Fibroblast of lung (primary cell): ENCODE results near the gene DNAJC5. TPM values are rescaled to one million over a fixed set of nuclear protein-coding genes. Genes with fewer than 3 reads are reported as not detected.

Experiments used
- DNase-seq, 2 donors: peaks; one replicate each; pipeline versions ENCODE4 v3.0.0 to v3.0.0-alpha.2; 2010; ENCODE audit warnings: low read depth in 2 of 2
- H2AFZ ChIP-seq: 2 replicates; pipeline ENCODE4 v1.5.1; 2012; ENCODE audit warnings: low read length, control low read depth, inconsistent platforms
- H3K27ac ChIP-seq: 2 replicates; pipeline ENCODE4 v1.5.1; 2011; ENCODE audit warnings: low read length, control low read depth; ENCODE audit not compliant: insufficient read depth
- H3K27me3 ChIP-seq: 2 replicates; pipeline ENCODE4 v1.5.1; 2011; ENCODE audit warnings: mild to moderate bottlenecking, low read length; ENCODE audit not compliant: control insufficient read depth, insufficient read depth
- H3K36me3 ChIP-seq: 2 replicates; pipeline ENCODE4 v1.5.1; 2011; ENCODE audit warnings: low read length; ENCODE audit not compliant: control insufficient read depth, insufficient read depth
- H3K4me1 ChIP-seq: 2 replicates; pipeline ENCODE4 v1.5.1; 2011; ENCODE audit warnings: low read length; ENCODE audit not compliant: control insufficient read depth, insufficient read depth; ENCODE audit errors: extremely low read depth
- H3K4me2 ChIP-seq: 2 replicates; pipeline ENCODE4 v1.5.1; 2011; ENCODE audit warnings: low read length, control low read depth; ENCODE audit not compliant: insufficient read depth; ENCODE audit errors: extremely low read depth
- H3K4me3 ChIP-seq, 4 experiments: fragments of 200-600 bp in 1 of 4; sonication (generic) in 1 of 4; replicated peaks in 1 of 4; 2 replicates each; pipeline ENCODE4 v1.5.1; 2011 to 2016; ENCODE audit warnings: low read length in 4 of 4, low read depth in 3 of 4, mild to moderate bottlenecking in 3 of 4, control low read depth in 2 of 4, inconsistent platforms in 1 of 4, mixed read lengths in 1 of 4; ENCODE audit not compliant: insufficient read depth in 1 of 4; ENCODE audit errors: control extremely low read depth in 1 of 4
- H3K79me2 ChIP-seq: 2 replicates; pipeline ENCODE4 v1.5.1; 2012; ENCODE audit warnings: mild to moderate bottlenecking, low read length, inconsistent platforms; ENCODE audit not compliant: control insufficient read depth, insufficient read depth
- H3K9ac ChIP-seq: 2 replicates; pipeline ENCODE4 v1.5.1; 2011; ENCODE audit warnings: mild to moderate bottlenecking, low read length, control low read depth; ENCODE audit not compliant: insufficient read depth
- H3K9me3 ChIP-seq: 2 replicates; pipeline ENCODE4 v1.5.1; 2012; ENCODE audit warnings: low read depth, low read length; ENCODE audit not compliant: control insufficient read depth, insufficient read depth
- H4K20me1 ChIP-seq: 2 replicates; pipeline ENCODE4 v1.5.1; 2011; ENCODE audit warnings: low read length; ENCODE audit not compliant: control insufficient read depth, insufficient read depth; ENCODE audit errors: extremely low read depth
- EZH2 ChIP-seq: IDR thresholded peaks from 2 replicates; pipeline ENCODE4 v1.5.1; 2012; ENCODE audit warnings: low read length, control low read depth, mild to moderate bottlenecking; ENCODE audit errors: missing control alignments
- polyA plus RNA-seq, 2 donors: library from polyadenylated mRNA; depleted of rRNA in 1 of 2; stranded (reverse) in 1 of 2; unstranded in 1 of 2; fragments of >200 nt; gene quantifications; 2 replicates each; pipeline ENCODE4 v1.2.1, GENCODE V29; 2011 to 2012; ENCODE audit warnings: missing spikeins in 1 of 2
- total RNA-seq: library from RNA; depleted of rRNA; stranded (reverse); fragments of >200 nt; gene quantifications from 2 replicates; pipeline ENCODE4 v1.2.1, GENCODE V29; 2014
- TF ChIP-seq, protein P1 (sequence below), 2 donors: IDR thresholded peaks in 1 of 2; conservative IDR thresholded peaks in 1 of 2; 1 replicate in 1 of 2; 2 replicates in 1 of 2; pipeline ENCODE4 v1.5.1; 2011 to 2012; ENCODE audit warnings: low read length in 2 of 2, control low read depth in 1 of 2, inconsistent platforms in 1 of 2, low read depth in 1 of 2, mild to moderate bottlenecking in 1 of 2

Gene DNAJC5
- total and polyA plus RNA-seq, 2 donors (not counting 1 experiment from before 2014, with no cell fraction given): 29.6 to 48.9 TPM

DNA sequence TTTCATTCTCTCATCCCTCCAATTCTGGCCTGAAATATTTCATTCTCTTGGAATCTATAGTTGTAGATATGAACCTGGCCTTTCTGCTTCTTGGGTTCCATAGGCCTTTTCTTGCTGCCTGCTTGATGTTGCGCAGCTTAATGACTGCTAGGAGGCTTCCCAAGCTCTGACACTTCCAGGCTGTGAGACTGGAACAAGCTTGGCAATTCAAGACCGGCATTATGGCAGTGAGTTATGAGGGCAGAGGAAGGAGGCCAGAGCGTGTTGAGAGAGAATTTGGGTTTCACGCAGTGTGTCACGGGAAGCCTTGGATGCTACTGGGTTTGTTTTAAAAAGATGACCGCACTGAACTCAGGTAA is 948 bp upstream of the DNAJC5 start:
- Histone ChIP-seq H3K36me3 (peaks cover 25% of the 10 kb centered on the region), H2AFZ (no peak overlapping the region), H3K79me2 (peaks cover 32% of the 10 kb centered on the region), H3K4me1 (peaks cover 4% of the 10 kb centered on the region), H3K27me3 (no peaks in the 10 kb centered on the region), H3K9ac (no peak overlapping the region), H3K4me2 (peak overlapping the region; percentile 87), H3K9me3 (no peaks in the 10 kb centered on the region), H4K20me1 (peaks cover 3% of the 10 kb centered on the region), H3K27ac (no peak overlapping the region), H3K4me3 (peak overlapping the region in 1 of 4 experiments; percentile 66)
- TF ChIP-seq EZH2: no peak
- peak in 1 of 2 donors; percentile 20 for DNase-seq

DNA sequence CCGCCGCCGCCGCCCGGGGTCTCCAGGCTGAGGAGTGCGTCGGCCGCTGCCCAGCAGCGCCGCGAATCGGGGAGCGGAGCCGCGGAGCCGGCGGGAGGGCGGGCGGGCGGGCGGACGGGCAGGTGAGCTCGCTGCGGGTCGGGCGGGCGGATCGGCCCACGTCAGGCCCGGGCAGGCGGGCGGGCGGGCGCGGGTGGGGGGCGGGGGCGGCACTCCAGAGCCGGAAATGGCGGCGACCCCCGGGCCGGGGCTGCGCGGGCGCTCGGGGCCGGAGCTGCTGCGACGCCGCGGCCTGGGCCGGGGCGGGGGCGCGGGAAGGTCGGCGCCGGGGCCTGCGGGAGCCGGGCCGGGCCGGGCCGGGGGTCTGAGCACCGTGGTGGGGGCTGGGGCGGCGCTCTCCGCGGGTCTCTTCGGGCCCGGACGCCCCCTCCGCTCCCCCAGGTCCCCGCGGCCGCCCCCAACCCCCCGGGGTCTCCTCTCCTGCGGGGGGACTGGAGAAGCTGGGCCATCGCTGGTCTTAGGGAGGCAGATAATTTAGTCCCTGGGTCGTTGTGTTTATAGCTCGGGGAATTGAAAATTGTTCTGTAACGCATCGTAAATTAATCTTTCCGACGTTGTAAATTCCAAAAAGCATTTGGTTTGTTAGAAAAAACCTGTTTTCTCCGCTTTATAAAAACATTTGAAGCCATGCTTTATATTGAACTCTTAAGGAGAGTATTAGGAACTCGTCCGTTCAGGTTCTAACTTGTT is 451 bp downstream of the DNAJC5 start:
- peaks cover 3% of the 10 kb centered on the region for H4K20me1 ChIP-seq

DNA sequence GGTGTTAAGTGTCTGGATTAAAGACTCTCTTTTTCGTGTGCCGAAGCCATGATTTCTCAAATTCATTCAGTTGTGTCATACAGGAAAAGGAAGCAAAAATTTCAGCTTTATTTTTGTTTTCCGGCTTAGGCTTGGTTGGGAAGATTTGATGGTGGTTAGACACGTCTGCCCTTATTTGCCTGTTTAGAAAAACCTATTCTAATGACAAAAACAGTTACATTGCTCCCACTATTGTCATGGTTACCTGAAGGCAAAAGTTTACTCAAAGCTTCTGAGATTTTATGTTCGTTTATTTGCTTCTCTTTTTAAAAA is 982 bp downstream of the DNAJC5 start:
- no peak for TF ChIP-seq EZH2
- TF ChIP-seq, protein P1, sequence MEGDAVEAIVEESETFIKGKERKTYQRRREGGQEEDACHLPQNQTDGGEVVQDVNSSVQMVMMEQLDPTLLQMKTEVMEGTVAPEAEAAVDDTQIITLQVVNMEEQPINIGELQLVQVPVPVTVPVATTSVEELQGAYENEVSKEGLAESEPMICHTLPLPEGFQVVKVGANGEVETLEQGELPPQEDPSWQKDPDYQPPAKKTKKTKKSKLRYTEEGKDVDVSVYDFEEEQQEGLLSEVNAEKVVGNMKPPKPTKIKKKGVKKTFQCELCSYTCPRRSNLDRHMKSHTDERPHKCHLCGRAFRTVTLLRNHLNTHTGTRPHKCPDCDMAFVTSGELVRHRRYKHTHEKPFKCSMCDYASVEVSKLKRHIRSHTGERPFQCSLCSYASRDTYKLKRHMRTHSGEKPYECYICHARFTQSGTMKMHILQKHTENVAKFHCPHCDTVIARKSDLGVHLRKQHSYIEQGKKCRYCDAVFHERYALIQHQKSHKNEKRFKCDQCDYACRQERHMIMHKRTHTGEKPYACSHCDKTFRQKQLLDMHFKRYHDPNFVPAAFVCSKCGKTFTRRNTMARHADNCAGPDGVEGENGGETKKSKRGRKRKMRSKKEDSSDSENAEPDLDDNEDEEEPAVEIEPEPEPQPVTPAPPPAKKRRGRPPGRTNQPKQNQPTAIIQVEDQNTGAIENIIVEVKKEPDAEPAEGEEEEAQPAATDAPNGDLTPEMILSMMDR (conservative IDR thresholded peaks at IDR 0.05 in 1 of 2, IDR thresholded peaks at IDR 0.05 in 1 of 2; ENCODE audit: low read depth in 1 of 2, low read length in 2 of 2): no peak
- peak overlapping the region; percentile 73 for H3K27ac ChIP-seq
- H3K36me3 ChIP-seq: peaks cover 15% of the 10 kb centered on the region
- H3K4me3 ChIP-seq: peak overlapping the region; percentile 64 to 94 (median 72)
- H3K4me2 ChIP-seq: peak overlapping the region; percentile 97
- peak overlapping the region; percentile 51 for H3K9ac ChIP-seq
- no peaks in the 10 kb centered on the region for H3K9me3 ChIP-seq
- H4K20me1 ChIP-seq: peaks cover 3% of the 10 kb centered on the region
- H3K4me1 ChIP-seq: peaks cover 4% of the 10 kb centered on the region
- H2AFZ ChIP-seq: no peak overlapping the region
- H3K79me2 ChIP-seq: peaks cover 50% of the 10 kb centered on the region
- H3K27me3 ChIP-seq: no peaks in the 10 kb centered on the region
- peak; percentile 11 to 25 for DNase-seq

More for the DNA sequence above, 451 bp downstream of the DNAJC5 start:
- H3K79me2 ChIP-seq: peaks cover 45% of the 10 kb centered on the region
- DNase-seq: no peak
- peak overlapping the region; percentile 97 for H3K4me2 ChIP-seq
- H3K9me3 ChIP-seq: no peaks in the 10 kb centered on the region
- no peak overlapping the region for H2AFZ ChIP-seq
- peak overlapping the region; percentile 64 to 94 (median 72) for H3K4me3 ChIP-seq
- peak overlapping the region; percentile 51 for H3K9ac ChIP-seq
- H3K36me3 ChIP-seq: peaks cover 15% of the 10 kb centered on the region
- TF ChIP-seq, protein P1 (conservative IDR thresholded peaks at IDR 0.05 in 1 of 2, IDR thresholded peaks at IDR 0.05 in 1 of 2; ENCODE audit: low read depth in 1 of 2, low read length in 2 of 2): no peak
- TF ChIP-seq EZH2: no peak
- H3K27me3 ChIP-seq: no peaks in the 10 kb centered on the region
- H3K27ac ChIP-seq: peak overlapping the region; percentile 73
- H3K4me1 ChIP-seq: peaks cover 4% of the 10 kb centered on the region
